H1 (cell line): ENCODE data around the gene SMYD3. TPM values are rescaled to one million over a fixed set of nuclear protein-coding genes. Genes with fewer than 3 reads are reported as not detected.

Experiments
- CTCF ChIA-PET: fragments of 300-600 bp; sonication (Branson Sonifier 250); formaldehyde crosslinking; loops from one replicate; lab custom pipeline; 2021; ENCODE audit not compliant: partially characterized antibody; lab: Charles Lee
- POLR2A ChIA-PET: fragments of 300-600 bp; sonication (Branson Sonifier 250); formaldehyde crosslinking; loops from one replicate; lab custom pipeline; 2021; ENCODE audit warnings: inconsistent platforms; ENCODE audit not compliant: partially characterized antibody; lab: Charles Lee
- DNase-seq, 2 experiments: peaks; one replicate each; pipeline versions ENCODE4 v3.0.0 to v3.0.0-alpha.2; 2010 to 2022; ENCODE audit warnings: low spot score in 2 of 2, low read depth in 1 of 2, mixed read lengths in 1 of 2
- FAIRE-seq: peaks from 2 replicates; lab custom pipeline; 2011; peaks lifted over from hg19 to GRCh38; lab: Jason Lieb, UNC
- H2AFZ ChIP-seq: 2 replicates; pipeline ENCODE4 v1.8.1; 2012; ENCODE audit warnings: low read length, inconsistent platforms
- H2AK5ac ChIP-seq: 2 replicates; pipeline ENCODE4 v1.6.1; 2013; ENCODE audit warnings: low read depth, low read length
- H2BK120ac ChIP-seq: replicated peaks from 2 replicates; pipeline ENCODE3; 2013; ENCODE audit warnings: low read depth, low read length, inconsistent platforms
- H2BK12ac ChIP-seq: 2 replicates; pipeline ENCODE4 v1.6.1; 2013; ENCODE audit warnings: low read depth, low read length
- H2BK15ac ChIP-seq: 2 replicates; pipeline ENCODE4 v1.6.1; 2013; ENCODE audit warnings: low read length
- H2BK20ac ChIP-seq: 2 replicates; pipeline ENCODE4 v1.6.1; 2013; ENCODE audit warnings: low read length
- H2BK5ac ChIP-seq: 2 replicates; pipeline ENCODE4 v1.6.1; 2013; ENCODE audit warnings: low read depth, low read length
- H3K14ac ChIP-seq: 2 replicates; pipeline ENCODE4 v1.6.1; 2013; ENCODE audit warnings: inconsistent platforms; ENCODE audit not compliant: insufficient read length
- H3K18ac ChIP-seq: 2 replicates; pipeline ENCODE4 v1.6.1; 2013; ENCODE audit warnings: low read length; ENCODE audit errors: extremely low read depth
- H3K23ac ChIP-seq: 2 replicates; pipeline ENCODE4 v1.6.1; 2013; ENCODE audit warnings: inconsistent platforms; ENCODE audit not compliant: insufficient read length
- H3K23me2 ChIP-seq: 2 replicates; pipeline ENCODE4 v1.6.1; 2013; ENCODE audit warnings: low read depth, low read length
- H3K27ac ChIP-seq: 2 replicates; pipeline ENCODE4 v1.6.1; 2011; ENCODE audit warnings: low read depth, low read length, inconsistent platforms
- H3K27me3 ChIP-seq, 4 experiments: replicated peaks in 1 of 4; 1 replicate in 1 of 4; 2 replicates in 3 of 4; pipeline versions ENCODE4 v1.6.1 to v1.8.1; 2011 to 2013; ENCODE audit warnings: low read length in 3 of 4, mild to moderate bottlenecking in 3 of 4, inconsistent platforms in 2 of 4, mixed read lengths in 2 of 4, moderate library complexity in 1 of 4; ENCODE audit not compliant: control insufficient read depth in 3 of 4, insufficient read depth in 3 of 4; ENCODE audit errors: extremely low read depth in 1 of 4
- H3K36me3 ChIP-seq, 4 experiments: 2 replicates each; pipeline versions ENCODE4 v1.6.1 to v1.8.1; 2011 to 2013; ENCODE audit warnings: mild to moderate bottlenecking in 4 of 4, low read length in 3 of 4, moderate library complexity in 2 of 4, control low read depth in 1 of 4, inconsistent platforms in 1 of 4; ENCODE audit not compliant: insufficient read depth in 4 of 4, control insufficient read depth in 2 of 4
- H3K4ac ChIP-seq: replicated peaks from 2 replicates; pipeline ENCODE3; 2013; ENCODE audit warnings: low read length, low read depth, mixed read lengths, inconsistent platforms; ENCODE audit not compliant: insufficient read length
- H3K4me1 ChIP-seq, 4 experiments: replicated peaks in 1 of 4; 1 replicate in 1 of 4; 2 replicates in 3 of 4; pipeline versions ENCODE4 v1.6.1 to v1.8.1; 2011 to 2013; ENCODE audit warnings: low read length in 3 of 4, inconsistent platforms in 2 of 4, mixed read lengths in 1 of 4; ENCODE audit not compliant: insufficient read depth in 4 of 4, control insufficient read depth in 3 of 4
- H3K4me2 ChIP-seq, 2 experiments: 2 replicates each; pipeline versions ENCODE4 v1.6.1 to v1.8.1; 2011 to 2013; ENCODE audit warnings: low read depth in 2 of 2, low read length in 2 of 2, control low read depth in 1 of 2, inconsistent platforms in 1 of 2, mild to moderate bottlenecking in 1 of 2; ENCODE audit not compliant: insufficient read depth in 1 of 2
- H3K4me3 ChIP-seq, 4 experiments: fragments of 200-600, 300-600 bp in 1 of 4; sonication (generic), shearing (Covaris generic), sonication (Bioruptor Twin) in 1 of 4; 2 replicates each; pipeline versions ENCODE4 v1.5.1 to v1.8.1; 2011 to 2016; ENCODE audit warnings: low read length in 4 of 4, low read depth in 3 of 4, control low read depth in 2 of 4, inconsistent platforms in 2 of 4, mild to moderate bottlenecking in 2 of 4, mixed read lengths in 1 of 4, moderate library complexity in 1 of 4; ENCODE audit not compliant: insufficient read depth in 2 of 4; ENCODE audit errors: extremely low read depth in 1 of 4
- H3K56ac ChIP-seq: replicated peaks from 2 replicates; pipeline ENCODE3; 2013; ENCODE audit warnings: low read depth, mild to moderate bottlenecking, mixed read lengths, low read length, inconsistent platforms; ENCODE audit not compliant: insufficient read length
- H3K79me1 ChIP-seq: 2 replicates; pipeline ENCODE4 v1.6.1; 2013; ENCODE audit warnings: low read depth, low read length, control low read depth
- H3K79me2 ChIP-seq, 2 experiments: 2 replicates each; pipeline versions ENCODE4 v1.6.1 to v1.8.1; 2012 to 2013; ENCODE audit warnings: low read length in 2 of 2, mild to moderate bottlenecking in 2 of 2, inconsistent platforms in 1 of 2; ENCODE audit not compliant: insufficient read depth in 2 of 2, control insufficient read depth in 1 of 2
- H3K9ac ChIP-seq, 4 experiments: replicated peaks in 1 of 4; 1 replicate in 1 of 4; 2 replicates in 3 of 4; pipeline versions ENCODE4 v1.6.1 to v1.8.1; 2011 to 2013; ENCODE audit warnings: low read depth in 3 of 4, low read length in 3 of 4, control low read depth in 2 of 4, mild to moderate bottlenecking in 2 of 4, moderate library complexity in 2 of 4, inconsistent platforms in 1 of 4; ENCODE audit errors: extremely low read depth in 1 of 4
- H3K9me3 ChIP-seq, 2 experiments: 2 replicates each; pipeline versions ENCODE4 v1.6.1 to v1.8.1; 2012 to 2013; ENCODE audit warnings: mild to moderate bottlenecking in 2 of 2, moderate library complexity in 2 of 2, control low read depth in 1 of 2, inconsistent platforms in 1 of 2, low read depth in 1 of 2, low read length in 1 of 2, mixed read lengths in 1 of 2; ENCODE audit not compliant: insufficient read depth in 2 of 2
- H4K20me1 ChIP-seq, 2 experiments: replicated peaks in 1 of 2; 2 replicates each; pipeline versions ENCODE3 to v1.8.1; 2011 to 2013; ENCODE audit warnings: inconsistent platforms in 2 of 2, low read length in 2 of 2, mild to moderate bottlenecking in 1 of 2; ENCODE audit not compliant: insufficient read depth in 2 of 2, control insufficient read depth in 1 of 2
- H4K5ac ChIP-seq: 2 replicates; pipeline ENCODE4 v1.6.1; 2013; ENCODE audit warnings: low read length, low read depth, mixed read lengths, inconsistent platforms; ENCODE audit not compliant: insufficient read length
- H4K8ac ChIP-seq: 2 replicates; pipeline ENCODE4 v1.8.0; 2013; ENCODE audit warnings: mild to moderate bottlenecking, moderate library complexity, low read length, inconsistent platforms; ENCODE audit not compliant: insufficient read depth; ENCODE audit errors: extremely low read depth
- H4K91ac ChIP-seq: replicated peaks from 2 replicates; pipeline ENCODE3; 2013; ENCODE audit warnings: low read length, mixed read lengths, inconsistent platforms; ENCODE audit not compliant: insufficient read length
- ATF2 ChIP-seq: IDR thresholded peaks from 2 replicates; pipeline ENCODE4 v1.6.1; 2012; ENCODE audit warnings: low read length, inconsistent platforms
- BCL11A ChIP-seq, 2 experiments: IDR thresholded peaks; one replicate each; pipeline ENCODE4 v1.6.1; 2011; ENCODE audit warnings: low read depth in 2 of 2, low read length in 2 of 2, mild to moderate bottlenecking in 2 of 2
- BRCA1 ChIP-seq: IDR thresholded peaks from 2 replicates; pipeline ENCODE4 v1.6.1; 2012; ENCODE audit warnings: low read depth, low read length, improper control_type of control experiment
- HDAC2 ChIP-seq, 2 experiments: fragments of 300-600 bp in 1 of 2; sonication (generic) in 1 of 2; IDR thresholded peaks; 2 replicates each; pipeline ENCODE4 v1.6.1; 2011 to 2012; ENCODE audit warnings: low read depth in 2 of 2, low read length in 2 of 2, mild to moderate bottlenecking in 2 of 2, moderate library complexity in 2 of 2, borderline replicate concordance in 1 of 2, inconsistent platforms in 1 of 2
- KDM4A ChIP-seq: IDR thresholded peaks from one replicate; pipeline ENCODE4 v1.7.1; 2012; ENCODE audit warnings: low read depth, mild to moderate bottlenecking, moderate library complexity, low read length, inconsistent platforms; ENCODE audit not compliant: severe bottlenecking
- KDM5A ChIP-seq: fragments of 200-600 bp; IDR thresholded peaks from 2 replicates; pipeline ENCODE4 v1.7.1; 2012; ENCODE audit warnings: mild to moderate bottlenecking, low read length, inconsistent platforms, mixed read lengths
- POLR2AphosphoS5 ChIP-seq: IDR thresholded peaks from 2 replicates; pipeline ENCODE4 v1.6.1; 2011; ENCODE audit warnings: low read depth, low read length
- RBBP5 ChIP-seq: IDR thresholded peaks from 2 replicates; pipeline ENCODE4 v1.7.1; 2012; ENCODE audit warnings: low read depth, mild to moderate bottlenecking, inconsistent platforms, low read length, moderate library complexity, borderline replicate concordance
- SAP30 ChIP-seq: fragments of 300-600 bp; sonication (generic); IDR thresholded peaks from 2 replicates; pipeline ENCODE4 v1.7.1; 2012; ENCODE audit warnings: low read length, moderate library complexity, mild to moderate bottlenecking, inconsistent platforms; ENCODE audit not compliant: insufficient read depth, insufficient replicate concordance
- SRF ChIP-seq: IDR thresholded peaks from 2 replicates; pipeline ENCODE4 v1.6.1; 2011; ENCODE audit warnings: mild to moderate bottlenecking, low read depth, low read length, moderate library complexity
- TAF7 ChIP-seq: optimal IDR thresholded peaks from 2 replicates; pipeline ENCODE3; 2011; ENCODE audit warnings: low read depth, mild to moderate bottlenecking, inconsistent platforms, low read length, moderate library complexity, borderline replicate concordance
- TEAD4 ChIP-seq: IDR thresholded peaks from 2 replicates; pipeline ENCODE4 v1.6.1; 2012; ENCODE audit warnings: low read depth, low read length, inconsistent platforms, mixed read lengths
- whole genome bisulfite sequencing, 2 experiments: shearing (Covaris generic) in 1 of 2; methylation state at CpG; one replicate each; pipeline versions ENCODE4 v1.1.6 to v1.1.7; 2013 to 2015; ENCODE audit warnings: low lambda C conversion rate in 2 of 2, mixed read lengths in 2 of 2, inconsistent platforms in 1 of 2, low coverage in 1 of 2, missing lambda C conversion rate in 1 of 2; ENCODE audit not compliant: insufficient replicate concordance in 2 of 2, insufficient coverage in 1 of 2, insufficient read length in 1 of 2; ENCODE audit errors: extremely low coverage in 1 of 2, missing lambda C conversion rate in 1 of 2; 5-methylcytosine and 5-hydroxymethylcytosine counted together
- polyA plus RNA-seq, 7 experiments: library from polyadenylated mRNA; depleted of rRNA in 3 of 7; stranded (reverse) in 5 of 7; unstranded in 2 of 7; fragments of >200 nt in 5 of 7; fragments of 200-250 nt in 2 of 7; gene quantifications; 1 replicate in 5 of 7; 2 replicates in 1 of 7; 4 replicates in 1 of 7; pipeline versions ENCODE4 v1.2.1 to v1.2.3, GENCODE V29; 2011 to 2013; ENCODE audit warnings: missing spikeins in 2 of 7, mixed read lengths in 2 of 7
- total RNA-seq: library from RNA; stranded (reverse); fragmentation: NEBNext Ultra II Directional; extraction: Animal tissue kit (Norgen Biotek cat#: 25700); gene quantifications from 2 replicates; pipeline ENCODE4 v1.2.1, GENCODE V29; 2021

Gene SMYD3
- total and polyA plus RNA-seq, 2 of the 8 experiments (the other 6 are each of a cell fraction or from before 2014, with no cell fraction given), result 17.3 to 25.4 TPM

- CTCF ChIA-PET, result interaction anchor here (1.2 kb wide), 1 partner anchor 1088 kb away, joined by 3 read pairs; no protein-coding TSS in a partner anchor
- no peaks in the 10 kb centered on the region for H3K27me3 ChIP-seq
- no peaks in the 10 kb centered on the region for H3K23me2 ChIP-seq
- H2BK5ac ChIP-seq, result no peak overlapping the region
- no peak overlapping the region for H3K9ac ChIP-seq
- H3K4me3 ChIP-seq, result no peak overlapping the region
- TF ChIP-seq TEAD4 (no peak), KDM5A (no peak), BCL11A (IDR thresholded peaks at IDR 0.05; ENCODE audit: low read depth in 2 of 2, low read length in 2 of 2) (no peak), POLR2AphosphoS5 (no peak), SRF (no peak), TAF7 (no peak), ATF2 (no peak), KDM4A (no peak), BRCA1 (no peak), SAP30 (no peak), HDAC2 (IDR thresholded peaks at IDR 0.05; ENCODE audit: borderline replicate concordance in 1 of 2, low read depth in 2 of 2, low read length in 2 of 2) (no peak), RBBP5 (no peak)
- no peak overlapping the region for H2AFZ ChIP-seq
- no peak overlapping the region for H2BK15ac ChIP-seq
- no peaks in the 10 kb centered on the region for H3K9me3 ChIP-seq
- H3K79me2 ChIP-seq, result no peaks in the 10 kb centered on the region
- no peak for DNase-seq
- WGBS, 2 experiments, result 94% methylated on average over 4 of the region's 4 CpGs; no CpG with 5 or more reads in 1 of the 2 experiments
- H2BK12ac ChIP-seq, result no peak overlapping the region
- no peak overlapping the region for H3K4ac ChIP-seq
- H4K20me1 ChIP-seq, result no peaks in the 10 kb centered on the region
- no peak overlapping the region for H3K4me2 ChIP-seq
- no peak overlapping the region for H2BK120ac ChIP-seq
- H4K91ac ChIP-seq, result no peak overlapping the region
- H4K5ac ChIP-seq, result no peak overlapping the region
- no peak overlapping the region for H2BK20ac ChIP-seq
- H4K8ac ChIP-seq, result no peak overlapping the region
- H3K36me3 ChIP-seq, result no peaks in the 10 kb centered on the region
- H2AK5ac ChIP-seq, result no peak overlapping the region
- H3K56ac ChIP-seq, result no peak overlapping the region
- peaks cover 0 to 5% (median 2%) of the 10 kb centered on the region in 4 experiments; a peak in 2 of 7 replicates for H3K4me1 ChIP-seq
- H3K18ac ChIP-seq, result no peak overlapping the region
- no peaks in the 10 kb centered on the region for H3K79me1 ChIP-seq
- no peak for FAIRE-seq
- H3K14ac ChIP-seq, result no peak overlapping the region
- H3K23ac ChIP-seq, result no peak overlapping the region
- POLR2A ChIA-PET, result no interaction called here
- H3K27ac ChIP-seq, result no peak overlapping the region
Observed at GRCh38 chr1:246271516-246271915, 235.6 kb downstream of the SMYD3 start.
